ENCODE measurements around the gene RELB. TPM values are rescaled to one million over a fixed set of nuclear protein-coding genes. Genes with fewer than 3 reads are reported as not detected.
"Not testable (repeated sequence)": the region's sequence is repeated elsewhere in the genome, so short reads cannot be mapped to it uniquely, and the experiment has no call there.

Gene RELB
- total RNA-seq, 1 donor from 2014 or later: 18.7 TPM

DNA sequence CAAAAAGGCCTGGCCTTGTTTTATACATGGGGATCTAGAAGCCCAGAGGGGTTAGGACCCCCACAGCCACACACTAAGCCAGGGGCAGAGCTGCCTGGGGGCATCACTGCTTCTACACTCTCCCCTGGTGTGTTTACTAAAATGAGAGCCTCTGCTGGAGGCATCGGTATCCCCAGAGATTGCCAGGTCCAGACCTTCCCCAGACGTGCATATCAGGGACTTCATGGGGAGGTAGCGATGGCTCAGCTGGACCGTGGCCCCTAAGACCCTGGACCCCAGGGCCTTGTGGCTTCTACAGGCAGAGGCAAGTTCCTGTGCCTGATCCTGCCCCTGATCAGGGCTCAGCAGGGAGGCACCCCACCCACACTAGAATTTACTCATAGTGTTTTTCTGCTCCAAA, 32.6 kb upstream of the RELB start:
- Mint-ChIP-seq H3K4me1 (no peaks in the 10 kb centered on the region), H3K4me3 (no peak overlapping the region), H3K27me3 (ENCODE audit: low read depth) (no peaks in the 10 kb centered on the region), H3K27ac (no peak overlapping the region), H3K36me3 (peaks cover 24% of the 10 kb centered on the region), H3K9me3 (no peaks in the 10 kb centered on the region)
- DNase-seq (ENCODE audit: low spot score in 2 of 2, unreplicated experiment in 2 of 2): no peak
- TF ChIP-seq, protein P1, sequence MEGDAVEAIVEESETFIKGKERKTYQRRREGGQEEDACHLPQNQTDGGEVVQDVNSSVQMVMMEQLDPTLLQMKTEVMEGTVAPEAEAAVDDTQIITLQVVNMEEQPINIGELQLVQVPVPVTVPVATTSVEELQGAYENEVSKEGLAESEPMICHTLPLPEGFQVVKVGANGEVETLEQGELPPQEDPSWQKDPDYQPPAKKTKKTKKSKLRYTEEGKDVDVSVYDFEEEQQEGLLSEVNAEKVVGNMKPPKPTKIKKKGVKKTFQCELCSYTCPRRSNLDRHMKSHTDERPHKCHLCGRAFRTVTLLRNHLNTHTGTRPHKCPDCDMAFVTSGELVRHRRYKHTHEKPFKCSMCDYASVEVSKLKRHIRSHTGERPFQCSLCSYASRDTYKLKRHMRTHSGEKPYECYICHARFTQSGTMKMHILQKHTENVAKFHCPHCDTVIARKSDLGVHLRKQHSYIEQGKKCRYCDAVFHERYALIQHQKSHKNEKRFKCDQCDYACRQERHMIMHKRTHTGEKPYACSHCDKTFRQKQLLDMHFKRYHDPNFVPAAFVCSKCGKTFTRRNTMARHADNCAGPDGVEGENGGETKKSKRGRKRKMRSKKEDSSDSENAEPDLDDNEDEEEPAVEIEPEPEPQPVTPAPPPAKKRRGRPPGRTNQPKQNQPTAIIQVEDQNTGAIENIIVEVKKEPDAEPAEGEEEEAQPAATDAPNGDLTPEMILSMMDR (IDR thresholded peaks at IDR 0.05; ENCODE audit: unreplicated experiment): no peak

DNA sequence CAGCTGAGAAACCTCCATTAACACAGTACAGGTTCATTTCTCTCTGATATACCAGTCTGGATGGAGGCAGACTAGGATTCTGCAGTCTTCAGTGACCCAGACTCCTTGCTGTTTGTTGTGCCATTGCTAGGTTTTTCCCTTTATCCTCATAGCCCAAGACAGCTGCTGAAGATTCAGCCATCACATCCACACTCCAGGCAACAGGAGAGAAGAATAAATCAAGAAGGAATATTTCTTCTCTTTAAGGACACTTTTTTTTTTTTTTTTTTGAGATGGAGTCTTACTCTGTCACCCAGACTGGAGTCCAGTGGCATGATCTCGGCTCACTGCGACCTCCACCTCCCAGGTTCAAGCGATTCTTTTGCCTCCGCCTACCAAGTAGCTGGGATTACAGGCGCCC, 31.8 kb upstream of the RELB start:
- H3K4me1 Mint-ChIP-seq: no peaks in the 10 kb centered on the region
- H3K4me3 Mint-ChIP-seq: no peak overlapping the region
- DNase-seq (ENCODE audit: low spot score in 2 of 2, unreplicated experiment in 2 of 2): no peak
- no peaks in the 10 kb centered on the region for H3K27me3 Mint-ChIP-seq (ENCODE audit: low read depth)
- TF ChIP-seq, protein P1 (IDR thresholded peaks at IDR 0.05; ENCODE audit: unreplicated experiment): no peak
- peaks cover 26% of the 10 kb centered on the region for H3K36me3 Mint-ChIP-seq
- no peak overlapping the region for H3K27ac Mint-ChIP-seq
- no peaks in the 10 kb centered on the region for H3K9me3 Mint-ChIP-seq

DNA sequence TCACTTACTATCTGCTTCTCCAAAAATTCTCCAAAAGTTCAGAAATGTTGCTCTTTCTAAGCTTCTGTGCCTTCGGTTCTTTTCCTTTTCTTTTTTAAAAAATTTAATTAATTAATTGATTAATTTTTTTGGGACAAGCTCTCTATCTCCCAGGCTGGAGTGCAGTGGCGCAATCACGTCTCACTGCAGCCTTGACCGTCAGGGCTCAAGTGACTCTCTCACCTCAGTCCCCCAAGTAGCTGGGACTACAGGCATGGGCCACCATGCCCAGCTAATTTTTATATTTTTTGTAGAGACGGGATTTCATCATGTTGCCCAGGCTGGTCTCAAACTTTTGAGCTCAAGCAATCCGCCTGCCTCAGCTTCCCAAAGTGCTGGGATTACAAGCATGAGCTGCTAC, 29.8 kb upstream of the RELB start:
- not testable (repeated sequence) for DNase-seq (ENCODE audit: low spot score in 2 of 2, unreplicated experiment in 2 of 2); H3K27me3 Mint-ChIP-seq (ENCODE audit: low read depth); H3K27ac Mint-ChIP-seq

DNA sequence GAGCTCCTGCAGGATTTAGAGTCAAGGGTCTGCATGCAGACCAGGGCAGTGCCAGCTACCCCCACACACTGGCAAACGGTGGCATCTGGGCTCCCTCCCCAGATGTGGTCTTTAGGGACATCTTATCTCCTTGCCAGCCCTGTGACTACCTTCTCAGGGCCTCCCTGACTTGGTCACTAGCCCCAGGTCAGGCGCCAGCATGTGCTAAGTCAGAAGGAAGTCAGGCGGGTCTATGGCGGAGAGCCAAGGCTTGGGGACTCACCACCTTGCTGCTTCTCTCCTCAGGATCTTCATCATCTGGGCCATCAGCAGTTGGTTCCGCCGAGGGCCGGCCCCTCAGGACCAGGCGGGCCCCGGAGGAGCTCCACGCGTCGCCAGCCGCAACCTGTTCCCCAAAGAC, 28.5 kb upstream of the RELB start:
- H3K27me3 Mint-ChIP-seq (ENCODE audit: low read depth): no peaks in the 10 kb centered on the region
- peaks cover 30% of the 10 kb centered on the region for H3K36me3 Mint-ChIP-seq
- H3K4me3 Mint-ChIP-seq: no peak overlapping the region
- TF ChIP-seq, protein P1 (IDR thresholded peaks at IDR 0.05; ENCODE audit: unreplicated experiment): no peak
- H3K9me3 Mint-ChIP-seq: no peaks in the 10 kb centered on the region
- no peaks in the 10 kb centered on the region for H3K4me1 Mint-ChIP-seq
- H3K27ac Mint-ChIP-seq: no peak overlapping the region
- no peak for DNase-seq (ENCODE audit: low spot score in 2 of 2, unreplicated experiment in 2 of 2)

More for the DNA sequence above, 29.8 kb upstream of the RELB start:
- not testable (repeated sequence) for H3K4me3 Mint-ChIP-seq, H3K9me3 Mint-ChIP-seq, H3K4me1 Mint-ChIP-seq
- H3K36me3 Mint-ChIP-seq: peaks cover 24% of the 10 kb centered on the region

DNA sequence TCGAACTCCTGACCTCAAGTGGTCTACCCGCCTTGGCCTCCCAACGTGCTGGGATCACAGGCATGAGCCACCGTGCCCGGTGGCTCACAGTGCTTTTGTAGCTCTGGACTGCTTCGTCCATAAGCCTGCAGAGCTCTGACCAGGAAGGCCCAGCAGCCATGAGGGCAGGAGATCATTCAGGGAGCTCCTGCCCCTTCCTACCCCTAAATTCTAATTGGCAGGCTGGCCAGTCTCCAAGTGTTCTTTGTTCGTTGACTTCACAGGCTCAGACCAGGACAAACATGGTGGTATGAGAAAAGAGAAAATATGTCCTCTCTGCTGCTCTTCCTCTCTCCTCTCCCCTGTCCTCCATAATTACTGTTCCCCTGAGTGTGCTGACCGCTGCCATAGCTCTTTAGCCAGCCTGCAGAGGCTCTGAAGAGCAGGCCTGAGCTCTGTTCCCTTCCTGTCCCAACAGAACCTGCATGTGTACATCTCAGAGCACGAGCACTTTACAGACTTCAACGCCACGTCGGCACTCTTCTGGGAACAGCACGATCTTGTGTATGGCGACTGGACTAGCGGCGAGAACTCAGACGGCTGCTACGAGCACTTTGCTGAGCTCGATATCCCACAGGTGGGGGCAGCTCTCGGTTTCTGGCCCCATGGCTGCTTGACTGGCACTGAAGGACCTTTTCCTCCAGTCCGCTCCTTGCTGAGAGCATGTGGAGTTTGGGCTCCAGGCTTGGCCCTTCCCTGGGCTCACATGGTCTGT, 27.1 kb upstream of the RELB start:
- no peaks in the 10 kb centered on the region for H3K4me1 Mint-ChIP-seq
- H3K27ac Mint-ChIP-seq: no peak overlapping the region
- no peak for DNase-seq (ENCODE audit: low spot score in 2 of 2, unreplicated experiment in 2 of 2)
- no peaks in the 10 kb centered on the region for H3K27me3 Mint-ChIP-seq (ENCODE audit: low read depth)
- H3K36me3 Mint-ChIP-seq: peaks cover 28% of the 10 kb centered on the region
- TF ChIP-seq, protein P1 (IDR thresholded peaks at IDR 0.05; ENCODE audit: unreplicated experiment): no peak
- H3K4me3 Mint-ChIP-seq: no peak overlapping the region
- H3K9me3 Mint-ChIP-seq: no peaks in the 10 kb centered on the region

DNA sequence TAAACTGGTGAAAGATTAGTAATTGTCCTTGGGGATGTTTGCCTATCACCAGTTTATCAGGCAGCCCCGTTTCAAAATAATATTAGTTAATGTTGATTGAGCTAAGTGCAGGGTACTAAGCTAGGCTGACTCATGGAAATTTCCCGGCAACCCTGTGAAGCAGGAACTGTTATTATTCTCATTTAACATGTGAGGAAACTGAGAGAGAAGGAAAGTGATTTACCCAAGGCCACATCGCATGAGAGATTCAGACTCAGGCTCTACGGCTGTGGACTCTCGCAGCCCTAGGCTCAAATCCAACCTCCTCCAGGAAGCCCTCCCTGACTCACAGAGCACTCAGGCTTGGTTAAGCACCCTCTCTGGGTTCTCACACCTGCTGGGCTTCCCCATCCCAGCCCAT, 26.4 kb upstream of the RELB start:
- H3K27ac Mint-ChIP-seq: no peak overlapping the region
- peaks cover 27% of the 10 kb centered on the region for H3K36me3 Mint-ChIP-seq
- TF ChIP-seq, protein P1 (IDR thresholded peaks at IDR 0.05; ENCODE audit: unreplicated experiment): no peak
- no peaks in the 10 kb centered on the region for H3K27me3 Mint-ChIP-seq (ENCODE audit: low read depth)
- no peaks in the 10 kb centered on the region for H3K4me1 Mint-ChIP-seq
- H3K9me3 Mint-ChIP-seq: no peaks in the 10 kb centered on the region
- no peak overlapping the region for H3K4me3 Mint-ChIP-seq
- DNase-seq (ENCODE audit: low spot score in 2 of 2, unreplicated experiment in 2 of 2): no peak

Measured in mesothelial cell of epicardium (in vitro differentiated cells).